HUES6 (cell line): ENCODE data around the gene SLC35E1.

Source experiments
- H3K27ac ChIP-seq: 2 replicates; pipeline ENCODE4 v1.7.0; 2013; ENCODE audit warnings: low read depth, mild to moderate bottlenecking, low read length, inconsistent platforms
- H3K27me3 ChIP-seq: 2 replicates; pipeline ENCODE4 v1.6.1; 2013; ENCODE audit warnings: low read length; ENCODE audit not compliant: control insufficient read depth, insufficient read depth
- H3K36me3 ChIP-seq: 2 replicates; pipeline ENCODE4 v1.6.1; 2013; ENCODE audit warnings: low read length; ENCODE audit not compliant: control insufficient read depth, insufficient read depth
- H3K4me1 ChIP-seq: 2 replicates; pipeline ENCODE4 v1.6.1; 2013; ENCODE audit warnings: low read length; ENCODE audit not compliant: control insufficient read depth, insufficient read depth
- H3K4me3 ChIP-seq: 2 replicates; pipeline ENCODE4 v1.5.1; 2013; ENCODE audit warnings: low read depth, low read length
- H3K9ac ChIP-seq: one replicate; pipeline ENCODE4 v1.6.1; 2013; ENCODE audit warnings: mild to moderate bottlenecking, low read length
- H3K9me3 ChIP-seq: 2 replicates; pipeline ENCODE4 v1.6.1; 2013; ENCODE audit warnings: low read depth, low read length; ENCODE audit not compliant: control insufficient read depth, insufficient read depth

SLC35E1 gene

DNA sequence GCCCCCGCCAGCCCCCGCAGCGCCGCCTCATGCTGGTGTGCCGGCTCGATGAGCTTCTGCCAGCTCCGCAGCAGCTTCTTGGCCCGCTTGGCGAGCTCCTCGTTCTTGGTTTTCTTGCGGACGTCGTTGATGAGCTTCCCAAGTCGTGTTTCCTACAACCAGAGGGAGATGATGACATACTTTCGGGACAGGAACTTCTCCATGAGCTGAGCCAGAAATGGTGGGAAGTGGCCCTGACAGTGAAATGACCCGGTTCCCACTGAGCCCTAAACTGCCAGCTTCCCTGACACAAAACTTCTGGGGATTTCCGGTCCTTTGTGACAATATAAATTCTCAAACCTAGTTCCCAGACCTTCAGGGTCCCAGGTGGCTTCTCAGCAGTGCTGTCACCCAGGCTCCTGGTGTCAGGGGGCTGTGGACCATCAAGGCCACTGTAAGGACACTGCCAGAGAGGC is 5.3 kb upstream of the SLC35E1 start:
- peaks cover 44% of the 10 kb centered on the region for H3K36me3 ChIP-seq
- peak overlapping the region; percentile 18 for H3K9ac ChIP-seq
- H3K27ac ChIP-seq = no peak overlapping the region
- no peak overlapping the region for H3K4me3 ChIP-seq
- H3K9me3 ChIP-seq = no peaks in the 10 kb centered on the region
- no peaks in the 10 kb centered on the region for H3K27me3 ChIP-seq
- H3K4me1 ChIP-seq = peaks cover 7% of the 10 kb centered on the region; the same call in 1 of the 2 replicates

DNA sequence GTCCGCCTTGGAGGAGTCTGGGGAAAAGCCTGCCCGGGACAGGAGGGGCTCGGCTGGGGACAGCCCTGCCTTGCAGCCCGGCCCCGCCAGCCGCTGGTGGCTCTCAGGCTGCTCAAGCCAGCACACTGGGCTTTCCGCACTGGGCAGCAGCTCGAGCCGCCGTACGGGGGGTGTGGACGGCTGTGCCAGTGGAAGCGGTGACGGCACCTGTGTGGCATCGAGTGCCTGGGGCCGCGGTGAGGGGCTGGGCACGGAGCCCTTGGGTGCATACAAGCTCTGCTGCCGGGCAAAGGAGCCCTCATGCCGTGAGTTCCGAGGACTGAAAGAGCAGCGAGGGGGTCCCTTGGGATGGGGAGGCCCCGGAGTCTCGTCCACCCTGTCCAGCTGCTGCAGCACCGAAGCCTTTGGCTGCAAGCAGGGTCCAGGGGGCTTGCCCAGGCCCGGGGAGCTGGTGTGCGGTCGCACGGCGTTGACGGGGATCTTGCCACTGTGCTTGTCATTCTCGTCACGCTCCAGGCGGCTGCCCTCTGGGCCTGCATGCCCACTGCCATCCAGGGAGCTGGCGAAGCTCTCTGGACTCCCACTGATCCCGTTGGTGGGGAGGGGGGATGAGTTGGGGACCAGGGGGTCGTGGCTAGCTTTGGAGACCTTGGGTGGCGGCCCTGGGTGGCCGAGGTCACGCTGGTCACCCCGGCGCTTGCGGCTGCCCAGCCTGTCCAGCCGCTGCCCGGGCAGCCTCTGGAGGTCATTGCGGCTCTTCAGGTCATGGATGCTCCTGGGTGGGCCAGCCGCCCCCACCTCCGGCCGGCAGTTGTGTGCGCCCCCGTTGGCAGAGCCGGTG is 4.7 kb upstream of the SLC35E1 start:
- Histone ChIP-seq H3K9me3 (no peaks in the 10 kb centered on the region), H3K27me3 (no peaks in the 10 kb centered on the region), H3K27ac (no peak overlapping the region), H3K36me3 (peaks cover 44% of the 10 kb centered on the region), H3K4me1 (peaks cover 7% of the 10 kb centered on the region; the same call in 1 of the 2 replicates), H3K9ac (no peak overlapping the region), H3K4me3 (no peak overlapping the region)

DNA sequence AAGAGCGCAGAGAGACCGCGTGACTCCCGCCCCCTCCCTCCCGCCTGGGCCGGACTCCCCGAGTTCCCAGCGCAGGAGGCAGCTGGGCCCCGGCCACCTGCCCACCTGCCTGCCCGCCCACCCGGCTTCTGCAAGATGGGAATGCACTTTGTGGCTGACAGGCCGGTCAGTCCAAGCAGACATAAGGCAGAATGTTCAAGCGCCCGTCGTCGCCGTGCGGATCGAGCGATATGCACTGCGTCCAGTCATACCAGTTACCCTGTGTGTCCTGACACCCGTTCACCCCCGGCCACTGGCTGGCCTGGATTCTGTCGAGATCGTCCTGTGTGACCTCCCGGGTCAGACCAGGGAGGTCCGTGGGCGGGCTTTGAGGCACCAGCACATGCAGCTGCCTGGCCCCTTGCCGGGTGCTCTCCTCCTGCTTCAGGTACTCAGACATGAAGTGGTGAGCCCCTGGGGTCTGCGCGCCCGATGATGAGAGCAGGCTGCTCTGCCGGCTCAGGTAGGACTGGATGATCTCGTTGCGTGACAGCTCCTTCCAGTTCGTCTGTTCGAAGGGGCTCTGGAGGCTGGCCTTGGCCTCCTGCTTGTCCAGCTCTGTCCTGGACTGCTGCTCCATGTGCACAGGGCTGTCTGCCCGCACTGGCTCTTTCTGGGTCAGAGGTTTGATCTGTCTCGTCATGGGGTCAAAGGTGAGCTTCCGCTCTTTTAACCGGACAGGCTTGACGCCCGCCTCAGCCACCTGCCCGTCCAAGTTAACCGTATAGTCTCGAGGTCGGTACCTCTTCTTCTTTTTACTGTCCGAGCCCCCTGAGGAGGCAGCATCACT is 3.9 kb upstream of the SLC35E1 start:
- Histone ChIP-seq H3K36me3 (peaks cover 44% of the 10 kb centered on the region), H3K9me3 (no peaks in the 10 kb centered on the region), H3K4me1 (peaks cover 12% of the 10 kb centered on the region), H3K27ac (no peak overlapping the region), H3K27me3 (no peaks in the 10 kb centered on the region), H3K4me3 (no peak overlapping the region), H3K9ac (no peak overlapping the region)

DNA sequence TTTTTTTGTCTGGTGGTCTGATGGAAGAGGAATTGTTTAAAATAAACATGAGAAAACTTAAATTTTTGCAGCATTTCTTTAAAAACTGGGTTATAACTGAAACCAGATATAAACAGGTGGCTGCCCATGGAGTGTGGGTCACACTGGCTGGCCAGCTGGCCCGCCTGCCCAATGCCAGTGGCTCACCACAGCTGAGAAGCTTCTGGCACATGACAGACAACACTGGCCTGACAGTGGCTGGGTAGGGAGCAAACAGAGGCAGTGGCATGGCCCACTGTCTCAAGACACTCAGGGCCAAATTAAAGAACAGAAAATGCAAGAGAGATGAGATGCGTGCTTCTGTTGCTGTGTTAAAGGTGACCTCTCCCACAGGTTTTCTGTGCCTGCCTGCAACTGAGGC is 3.1 kb upstream of the SLC35E1 start:
- Histone ChIP-seq H3K4me3 (no peak overlapping the region), H3K36me3 (peaks cover 46% of the 10 kb centered on the region), H3K27me3 (no peaks in the 10 kb centered on the region), H3K4me1 (peaks cover 13% of the 10 kb centered on the region), H3K27ac (no peak overlapping the region), H3K9ac (no peak overlapping the region), H3K9me3 (no peaks in the 10 kb centered on the region)

DNA sequence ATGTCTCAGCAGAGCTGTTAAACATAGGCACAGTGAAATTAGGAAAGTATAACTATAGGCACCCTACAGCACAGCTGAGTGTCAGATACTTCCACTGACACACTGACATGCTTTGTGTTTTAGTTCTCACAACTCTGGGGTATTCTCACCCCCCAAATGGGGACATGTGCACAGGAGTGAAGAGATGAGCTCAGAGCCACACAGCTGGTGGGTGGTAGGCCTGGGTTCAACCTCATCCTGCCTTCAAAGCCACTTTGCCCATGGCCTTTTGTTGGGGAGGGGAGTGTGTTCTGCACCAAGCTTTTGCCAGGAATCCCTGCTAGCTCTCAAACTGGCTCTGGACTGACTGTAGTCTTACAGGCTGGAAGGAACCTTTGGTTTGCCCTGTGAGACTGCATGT is 1.7 kb upstream of the SLC35E1 start:
- Histone ChIP-seq H3K27ac (no peak overlapping the region), H3K36me3 (peaks cover 50% of the 10 kb centered on the region), H3K9me3 (no peaks in the 10 kb centered on the region), H3K4me3 (peak overlapping the region; percentile 95), H3K9ac (no peak overlapping the region), H3K27me3 (no peaks in the 10 kb centered on the region), H3K4me1 (peaks cover 13% of the 10 kb centered on the region)

DNA sequence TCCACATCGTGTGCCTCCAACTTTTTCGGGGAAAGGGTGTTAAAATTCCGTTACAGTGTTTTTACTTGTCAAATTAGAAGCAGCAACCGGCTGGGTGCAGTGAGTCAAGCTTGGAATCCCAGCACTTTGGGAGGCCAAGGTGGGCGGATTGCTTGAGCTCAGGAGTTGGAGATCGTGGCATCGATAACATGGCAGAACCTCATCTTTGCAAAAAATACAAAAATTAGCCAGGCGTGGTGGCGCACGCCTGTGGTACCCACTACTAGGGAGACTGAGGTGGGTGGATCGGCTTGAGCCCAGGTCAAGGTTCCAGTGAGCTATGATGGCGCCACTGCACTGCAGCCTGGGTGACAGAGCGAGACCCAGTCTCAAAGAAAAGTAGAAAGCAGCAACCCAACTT is 1.1 kb upstream of the SLC35E1 start:
- peaks cover 50% of the 10 kb centered on the region for H3K36me3 ChIP-seq
- H3K4me3 ChIP-seq = peak overlapping the region; percentile 95
- H3K9me3 ChIP-seq = no peaks in the 10 kb centered on the region
- H3K4me1 ChIP-seq = peaks cover 13% of the 10 kb centered on the region
- H3K9ac ChIP-seq = peak overlapping the region; percentile 79
- peak overlapping the region; percentile 35; the same call in 1 of the 2 replicates for H3K27ac ChIP-seq
- H3K27me3 ChIP-seq = no peaks in the 10 kb centered on the region

DNA sequence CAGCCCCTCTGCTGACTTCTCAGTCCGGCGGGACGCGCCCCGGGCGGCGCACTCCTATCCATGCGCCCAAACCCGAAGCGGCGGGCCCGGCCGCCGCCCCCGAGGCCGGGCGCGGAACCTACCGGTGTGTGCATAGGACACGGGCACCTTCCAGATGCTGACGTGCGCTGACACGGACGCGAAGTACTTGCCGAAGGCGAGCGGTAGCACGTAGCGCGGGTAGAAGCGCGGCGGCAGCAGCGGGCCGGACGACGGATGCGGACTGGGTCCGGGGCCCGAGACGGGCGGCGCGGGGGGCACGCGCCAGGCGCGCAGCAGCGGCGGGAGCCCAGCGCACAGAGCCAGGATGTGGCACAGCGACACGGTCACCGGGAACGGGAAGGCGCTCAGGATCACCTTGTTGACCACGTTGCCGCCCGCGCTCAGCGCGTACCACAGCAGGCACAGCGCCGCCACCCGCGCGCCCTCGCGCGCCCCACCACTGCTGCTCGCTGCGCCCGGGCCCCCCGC is 338 bp downstream of the SLC35E1 start:
- Histone ChIP-seq H3K4me1 (peaks cover 13% of the 10 kb centered on the region), H3K4me3 (peak overlapping the region; percentile 85), H3K9me3 (no peaks in the 10 kb centered on the region), H3K27ac (no peak overlapping the region), H3K9ac (peak overlapping the region; percentile 84), H3K27me3 (no peaks in the 10 kb centered on the region), H3K36me3 (peaks cover 52% of the 10 kb centered on the region)

DNA sequence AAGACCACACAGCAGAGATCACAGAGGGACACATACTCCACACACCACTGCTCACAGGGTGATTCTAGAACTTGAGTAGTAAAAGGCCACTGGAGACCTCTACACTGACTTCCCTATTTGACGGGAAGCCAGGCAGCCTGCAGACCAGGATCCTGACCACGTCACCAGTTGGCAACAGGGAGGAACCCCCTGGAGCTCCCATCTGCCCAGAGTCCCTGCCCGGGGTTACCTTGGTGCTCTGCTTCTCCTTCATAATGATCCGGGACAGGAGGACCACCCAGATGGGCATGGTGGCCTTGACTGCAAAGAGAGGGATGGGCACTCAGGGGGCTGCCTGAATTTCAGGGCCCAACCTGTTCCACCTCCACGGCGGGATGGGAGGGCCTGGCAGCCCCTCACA is 932 bp downstream of the SLC35E1 start:
- Histone ChIP-seq H3K9ac (peak overlapping the region; percentile 84), H3K27me3 (no peaks in the 10 kb centered on the region), H3K27ac (no peak overlapping the region), H3K36me3 (peaks cover 52% of the 10 kb centered on the region), H3K4me1 (peaks cover 13% of the 10 kb centered on the region), H3K4me3 (peak overlapping the region; percentile 85), H3K9me3 (no peaks in the 10 kb centered on the region)

DNA sequence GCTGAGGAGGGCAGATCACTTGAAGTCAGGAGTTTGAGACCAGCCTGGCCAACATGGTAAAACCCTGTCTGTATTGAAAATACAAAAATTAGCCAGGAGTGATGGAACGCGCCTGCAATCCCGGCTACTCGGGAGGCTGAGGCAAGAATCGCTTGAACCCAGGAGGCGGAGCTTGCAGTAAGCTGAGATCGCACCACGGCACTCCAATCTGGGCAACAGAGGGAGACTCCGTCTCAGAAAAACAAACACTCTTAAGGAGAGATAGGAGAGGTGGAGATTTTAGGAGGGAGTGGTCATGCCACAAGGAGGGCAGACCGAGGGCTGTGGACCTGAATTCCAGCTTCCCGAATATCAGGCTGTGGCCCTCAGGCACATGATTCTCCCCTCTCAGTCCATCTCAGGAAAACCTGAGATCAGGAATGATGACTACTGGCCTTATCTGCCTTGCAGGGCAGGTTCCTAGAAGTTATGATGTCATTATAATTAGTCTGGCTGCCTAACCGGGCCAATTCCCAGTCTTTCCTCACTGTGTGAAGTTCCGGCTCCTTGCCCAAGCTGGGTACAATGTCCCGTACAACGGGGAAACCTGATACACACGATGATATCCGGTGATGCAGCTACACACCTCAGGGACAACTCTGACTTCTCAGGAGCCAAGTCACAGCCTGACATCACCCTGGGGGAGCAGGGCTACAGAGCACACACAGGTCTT is 2.5 kb downstream of the SLC35E1 start:
- Histone ChIP-seq H3K4me1 (peaks cover 13% of the 10 kb centered on the region), H3K9me3 (no peaks in the 10 kb centered on the region), H3K27ac (no peak overlapping the region), H3K9ac (no peak overlapping the region), H3K27me3 (no peaks in the 10 kb centered on the region), H3K36me3 (peaks cover 49% of the 10 kb centered on the region), H3K4me3 (no peak overlapping the region)

DNA sequence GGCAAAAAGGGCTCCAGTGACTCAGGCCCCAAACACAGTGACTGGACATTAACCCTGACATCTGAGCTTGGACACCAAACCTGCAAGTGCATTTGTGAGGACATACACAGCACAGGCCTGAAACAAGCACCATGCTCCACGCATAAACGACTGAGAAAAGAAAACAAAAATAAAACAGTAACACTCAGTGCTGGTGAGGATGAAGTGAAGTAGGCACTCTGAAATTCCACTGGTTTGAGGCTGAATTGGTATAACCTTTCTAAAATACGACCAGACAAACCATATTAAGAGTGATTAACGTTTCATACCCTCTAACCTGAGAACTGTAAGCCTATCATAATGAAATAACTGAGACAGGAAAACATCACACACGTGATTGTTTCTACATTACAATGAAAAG is 5.5 kb downstream of the SLC35E1 start:
- no peaks in the 10 kb centered on the region for H3K9me3 ChIP-seq
- H3K4me1 ChIP-seq = peaks cover 5% of the 10 kb centered on the region
- H3K36me3 ChIP-seq = peaks cover 72% of the 10 kb centered on the region
- no peaks in the 10 kb centered on the region for H3K27me3 ChIP-seq
- H3K9ac ChIP-seq = no peak overlapping the region
- no peak overlapping the region for H3K4me3 ChIP-seq
- H3K27ac ChIP-seq = no peak overlapping the region
